Neural progenitor cell (in vitro differentiated cells): ENCODE measurements around the gene DLG2. TPM values are rescaled to one million over a fixed set of nuclear protein-coding genes. Genes with fewer than 3 reads are reported as not detected.

Source experiments
- DNase-seq: peaks from one replicate; pipeline ENCODE4 v3.0.0-alpha.2; 2016; ENCODE audit warnings: low spot score
- H2AFZ ChIP-seq: fragments of 200-600 bp; sonication (generic); replicated peaks from 2 replicates; pipeline ENCODE4 v1.6.1; 2016; ENCODE audit warnings: antibody characterized with exemption
- H3F3A ChIP-seq: fragments of 200-600 bp; sonication (generic); 2 replicates; pipeline ENCODE4 v1.6.1; 2016; ENCODE audit warnings: antibody characterized with exemption, low read depth
- H3K27ac ChIP-seq: fragments of 200-600 bp; sonication (generic); 2 replicates; pipeline ENCODE4 v1.5.1; 2016; ENCODE audit warnings: mild to moderate bottlenecking
- H3K27me3 ChIP-seq: fragments of 200-600 bp; sonication (generic); 2 replicates; pipeline ENCODE4 v1.6.1; 2016; ENCODE audit warnings: mild to moderate bottlenecking, moderate library complexity
- H3K36me3 ChIP-seq: fragments of 200-600 bp; sonication (generic); 2 replicates; pipeline ENCODE4 v1.5.1; 2016
- H3K4me1 ChIP-seq: fragments of 200-600 bp; sonication (generic); 2 replicates; pipeline ENCODE4 v1.6.1; 2016; ENCODE audit warnings: mixed run types
- H3K4me2 ChIP-seq: fragments of 200-600 bp; sonication (generic); 2 replicates; pipeline ENCODE4 v1.6.1; 2016
- H3K4me3 ChIP-seq: fragments of 200-600 bp; sonication (generic); 2 replicates; pipeline ENCODE4 v1.5.1; 2016
- H3K79me2 ChIP-seq: fragments of 200-600 bp; sonication (generic); 2 replicates; pipeline ENCODE4 v1.6.1; 2016; ENCODE audit warnings: low read depth
- H3K9ac ChIP-seq: fragments of 200-600 bp; sonication (generic); 2 replicates; pipeline ENCODE4 v1.6.1; 2016
- H3K9me3 ChIP-seq: fragments of 200-600 bp; sonication (generic); 2 replicates; pipeline ENCODE4 v1.5.1; 2016; ENCODE audit warnings: low read depth
- H4K20me1 ChIP-seq: fragments of 200-600 bp; sonication (generic); 2 replicates; pipeline ENCODE4 v1.6.1; 2016; ENCODE audit warnings: low read depth
- H3K27ac Mint-ChIP-seq: 3 replicates; pipeline ENCODE4 v1.8.0; 2021; ENCODE audit warnings: mixed read lengths
- H3K27me3 Mint-ChIP-seq: 2 replicates; pipeline ENCODE4 v1.8.0; 2022; ENCODE audit warnings: low read depth, mild to moderate bottlenecking, inconsistent platforms, moderate library complexity, mixed read lengths; ENCODE audit not compliant: insufficient read depth
- H3K36me3 Mint-ChIP-seq: 3 replicates; pipeline ENCODE4 v1.8.0; 2021; ENCODE audit warnings: mixed read lengths
- H3K4me1 Mint-ChIP-seq: 3 replicates; pipeline ENCODE4 v1.8.0; 2021; ENCODE audit warnings: mixed read lengths
- H3K4me3 Mint-ChIP-seq: 3 replicates; pipeline ENCODE4 v1.8.0; 2021; ENCODE audit warnings: mild to moderate bottlenecking, moderate library complexity, mixed read lengths
- H3K9me3 Mint-ChIP-seq: 3 replicates; pipeline ENCODE4 v1.8.0; 2020; ENCODE audit warnings: mixed read lengths
- CTCF ChIP-seq: fragments of 200-600 bp; sonication (generic); IDR thresholded peaks from 2 replicates; pipeline ENCODE4 v1.5.1; 2017; ENCODE audit warnings: antibody characterized with exemption, mild to moderate bottlenecking
- EZH2 ChIP-seq: fragments of 200-600 bp; sonication (generic); IDR thresholded peaks from 2 replicates; pipeline ENCODE4 v1.6.1; 2017; ENCODE audit warnings: antibody characterized with exemption, mild to moderate bottlenecking, moderate library complexity
- EZH2phosphoT487 ChIP-seq: fragments of 200-600 bp; sonication (generic); IDR thresholded peaks from 2 replicates; pipeline ENCODE4 v1.6.1; 2017; ENCODE audit warnings: antibody characterized with exemption
- total RNA-seq: library from RNA; depleted of rRNA; stranded (reverse); fragments of >200 nt; gene quantifications from 2 replicates; pipeline ENCODE4 v1.2.3, GENCODE V29; 2015; ENCODE audit warnings: low replicate concordance

Gene DLG2
- total RNA-seq, 1 donor from 2014 or later = 7.5 TPM

- Histone ChIP-seq H3K27me3 (no peaks in the 10 kb centered on the region), H3K4me1 (no peaks in the 10 kb centered on the region), H4K20me1 (no peaks in the 10 kb centered on the region), H3K4me3 (no peak overlapping the region), H3K9ac (no peak overlapping the region), H3K4me2 (no peak overlapping the region), H3K79me2 (no peaks in the 10 kb centered on the region), H3K36me3 (no peaks in the 10 kb centered on the region), H2AFZ (no peak overlapping the region), H3K27ac (no peak overlapping the region), H3K9me3 (no peaks in the 10 kb centered on the region), H3F3A (no peaks in the 10 kb centered on the region)
- TF ChIP-seq EZH2 (no peak), EZH2phosphoT487 (no peak), CTCF (no peak)
- DNase-seq = no peak
- H3K27me3 Mint-ChIP-seq = peaks cover 3% of the 10 kb centered on the region
- H3K4me3 Mint-ChIP-seq = no peak overlapping the region
- H3K27ac Mint-ChIP-seq = no peak overlapping the region
- H3K4me1 Mint-ChIP-seq = peaks cover 6% of the 10 kb centered on the region
- H3K36me3 Mint-ChIP-seq = no peaks in the 10 kb centered on the region
- H3K9me3 Mint-ChIP-seq = no peaks in the 10 kb centered on the region
Observed at GRCh38 chr11:83818349-83818748, 1808.8 kb downstream of the DLG2 start.

- Histone ChIP-seq H3K4me2 (no peak overlapping the region), H3K4me1 (no peaks in the 10 kb centered on the region), H3K9me3 (no peaks in the 10 kb centered on the region), H4K20me1 (no peaks in the 10 kb centered on the region), H2AFZ (no peak overlapping the region), H3K27me3 (no peaks in the 10 kb centered on the region), H3K9ac (no peak overlapping the region), H3K36me3 (no peaks in the 10 kb centered on the region), H3F3A (no peaks in the 10 kb centered on the region), H3K27ac (no peak overlapping the region), H3K4me3 (no peak overlapping the region), H3K79me2 (no peaks in the 10 kb centered on the region)
- no peak overlapping the region for H3K4me3 Mint-ChIP-seq
- H3K9me3 Mint-ChIP-seq = no peaks in the 10 kb centered on the region
- H3K27ac Mint-ChIP-seq = no peak overlapping the region
- peaks cover 3% of the 10 kb centered on the region for H3K27me3 Mint-ChIP-seq
- peak; percentile 35 for DNase-seq
- H3K4me1 Mint-ChIP-seq = peaks cover 6% of the 10 kb centered on the region
- no peaks in the 10 kb centered on the region for H3K36me3 Mint-ChIP-seq
- TF ChIP-seq CTCF (peak; percentile 82), EZH2 (no peak), EZH2phosphoT487 (no peak)
Observed at GRCh38 chr11:83816572-83817187, 1810.5 kb downstream of the DLG2 start.

DNA sequence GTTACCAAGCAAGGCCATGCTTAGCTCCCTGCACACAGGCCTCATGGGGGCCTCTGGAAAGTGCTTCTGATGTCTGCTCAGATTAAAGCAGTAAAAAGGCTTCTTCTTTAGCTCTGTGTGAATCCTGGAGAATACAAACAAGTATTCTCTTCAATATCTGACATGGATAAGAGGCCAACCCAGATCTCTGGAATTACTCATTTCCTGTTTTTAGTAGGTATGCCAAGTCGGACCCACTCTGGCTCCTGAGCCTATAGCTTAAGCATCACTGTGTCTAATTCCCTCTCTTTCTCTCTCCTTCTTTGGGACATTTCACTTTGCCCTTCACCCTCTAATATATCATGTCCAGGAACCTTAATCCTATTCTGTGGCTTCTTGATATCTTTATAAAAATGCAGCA lies 1811.4 kb downstream of the DLG2 start:
- Mint-ChIP-seq H3K27me3 (peaks cover 3% of the 10 kb centered on the region), H3K4me3 (no peak overlapping the region), H3K27ac (no peak overlapping the region), H3K9me3 (no peaks in the 10 kb centered on the region), H3K4me1 (peaks cover 6% of the 10 kb centered on the region), H3K36me3 (no peaks in the 10 kb centered on the region)
- H4K20me1 ChIP-seq = no peaks in the 10 kb centered on the region
- no peaks in the 10 kb centered on the region for H3K79me2 ChIP-seq
- no peaks in the 10 kb centered on the region for H3K27me3 ChIP-seq
- DNase-seq = no peak
- H3K27ac ChIP-seq = no peak overlapping the region
- no peak overlapping the region for H2AFZ ChIP-seq
- H3K4me3 ChIP-seq = no peak overlapping the region
- TF ChIP-seq CTCF (no peak), EZH2phosphoT487 (no peak), EZH2 (no peak)
- H3K4me2 ChIP-seq = no peak overlapping the region
- H3K9ac ChIP-seq = no peak overlapping the region
- H3K36me3 ChIP-seq = no peaks in the 10 kb centered on the region
- no peaks in the 10 kb centered on the region for H3K9me3 ChIP-seq
- H3K4me1 ChIP-seq = no peaks in the 10 kb centered on the region
- no peaks in the 10 kb centered on the region for H3F3A ChIP-seq
